IPS-15b (cell line): ENCODE results near the gene ATXN2.

Source experiments
- H3K27me3 ChIP-seq: one replicate; pipeline ENCODE4 v1.6.1; 2013; ENCODE audit warnings: low read length; ENCODE audit not compliant: control insufficient read depth, insufficient read depth
- H3K36me3 ChIP-seq: one replicate; pipeline ENCODE4 v1.6.1; 2013; ENCODE audit warnings: low read length; ENCODE audit not compliant: control insufficient read depth, insufficient read depth
- H3K4me1 ChIP-seq: one replicate; pipeline ENCODE4 v1.6.1; 2013; ENCODE audit warnings: mild to moderate bottlenecking, low read length; ENCODE audit not compliant: control insufficient read depth, insufficient read depth
- H3K4me3 ChIP-seq: one replicate; pipeline ENCODE4 v1.5.1; 2013; ENCODE audit warnings: low read depth, low read length
- H3K9ac ChIP-seq: one replicate; pipeline ENCODE4 v1.6.1; 2013; ENCODE audit warnings: low read depth, mild to moderate bottlenecking, low read length
- H3K9me3 ChIP-seq: one replicate; pipeline ENCODE4 v1.6.1; 2013; ENCODE audit warnings: mild to moderate bottlenecking, low read length; ENCODE audit not compliant: control insufficient read depth, insufficient read depth

ATXN2 gene

DNA sequence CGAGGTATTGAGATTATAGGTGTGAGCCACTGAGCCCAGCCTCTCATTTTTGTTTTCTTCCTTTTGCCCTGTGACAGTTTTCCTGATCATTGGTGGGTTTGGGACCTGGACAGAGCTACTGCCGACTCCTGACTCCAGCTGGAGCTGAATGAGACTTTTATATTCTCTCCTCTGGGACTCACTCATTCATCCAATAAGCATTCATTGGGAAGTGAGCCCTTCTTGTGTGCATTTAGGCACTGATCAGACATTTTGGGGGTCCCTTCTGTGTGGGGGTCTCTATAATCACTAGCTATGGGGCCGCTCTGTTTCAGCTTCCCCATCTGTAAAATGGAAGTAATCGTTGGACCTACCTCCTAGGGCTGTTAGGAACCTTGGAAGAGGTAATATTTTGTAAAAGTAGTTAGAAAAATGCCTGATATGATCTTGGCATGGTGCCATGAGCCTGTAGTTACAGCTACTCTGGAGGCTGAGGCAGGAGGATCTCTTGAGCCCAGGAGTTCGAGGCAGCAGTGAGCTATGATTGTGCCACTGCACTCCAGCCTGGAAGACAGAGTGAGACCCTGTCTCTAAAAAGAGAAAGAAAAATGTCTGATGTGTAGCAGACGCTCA is 186.2 kb downstream of the ATXN2 start:
- Histone ChIP-seq H3K36me3 (peaks cover 4% of the 10 kb centered on the region), H3K9ac (no peak overlapping the region), H3K4me1 (peaks cover 40% of the 10 kb centered on the region), H3K27me3 (no peaks in the 10 kb centered on the region), H3K9me3 (no peaks in the 10 kb centered on the region), H3K4me3 (no peak overlapping the region)

DNA sequence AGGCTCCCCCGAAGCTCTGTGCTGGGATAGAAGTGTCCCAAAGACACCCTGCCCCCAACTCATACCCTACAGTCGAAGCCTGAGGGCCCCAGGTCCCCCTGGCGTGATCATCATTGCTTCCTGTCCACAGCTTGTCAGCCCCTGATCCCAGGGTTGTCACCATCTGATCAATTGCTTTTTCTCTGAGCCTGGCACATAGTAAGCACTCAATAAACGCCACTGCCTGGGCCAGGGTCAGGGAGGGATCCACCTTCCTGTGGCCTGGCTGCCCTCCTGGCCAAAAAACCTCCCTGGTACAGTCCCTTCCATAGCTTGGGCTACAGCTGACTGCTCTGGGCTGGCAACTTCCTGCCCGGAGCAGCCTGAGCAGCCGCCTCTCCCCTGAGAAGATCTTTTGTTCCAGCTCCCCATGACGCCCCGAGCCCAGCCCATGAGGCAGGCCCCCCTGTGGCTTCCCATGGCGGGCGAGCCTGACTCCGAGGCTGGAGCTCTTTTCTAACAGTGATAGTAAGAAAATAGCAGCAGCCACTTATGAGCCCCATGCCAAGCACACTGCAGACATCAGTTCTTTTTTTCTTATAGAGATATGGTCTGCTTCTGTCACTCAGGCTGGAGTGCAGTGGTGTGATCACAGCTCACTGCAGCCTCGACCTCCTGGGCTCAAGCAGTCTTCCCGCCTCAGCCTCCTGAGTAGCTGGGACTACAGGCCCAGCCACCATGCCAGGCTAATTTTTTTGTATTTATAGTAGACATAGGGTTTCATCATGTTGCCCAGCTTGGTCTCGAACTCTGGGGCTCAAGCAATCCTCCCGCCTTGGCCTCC is 186.9 kb downstream of the ATXN2 start:
- Histone ChIP-seq H3K9ac (peak overlapping the region; percentile 76), H3K36me3 (peaks cover 2% of the 10 kb centered on the region), H3K27me3 (no peaks in the 10 kb centered on the region), H3K4me1 (peaks cover 47% of the 10 kb centered on the region), H3K4me3 (peak overlapping the region; percentile 22), H3K9me3 (no peaks in the 10 kb centered on the region)

DNA sequence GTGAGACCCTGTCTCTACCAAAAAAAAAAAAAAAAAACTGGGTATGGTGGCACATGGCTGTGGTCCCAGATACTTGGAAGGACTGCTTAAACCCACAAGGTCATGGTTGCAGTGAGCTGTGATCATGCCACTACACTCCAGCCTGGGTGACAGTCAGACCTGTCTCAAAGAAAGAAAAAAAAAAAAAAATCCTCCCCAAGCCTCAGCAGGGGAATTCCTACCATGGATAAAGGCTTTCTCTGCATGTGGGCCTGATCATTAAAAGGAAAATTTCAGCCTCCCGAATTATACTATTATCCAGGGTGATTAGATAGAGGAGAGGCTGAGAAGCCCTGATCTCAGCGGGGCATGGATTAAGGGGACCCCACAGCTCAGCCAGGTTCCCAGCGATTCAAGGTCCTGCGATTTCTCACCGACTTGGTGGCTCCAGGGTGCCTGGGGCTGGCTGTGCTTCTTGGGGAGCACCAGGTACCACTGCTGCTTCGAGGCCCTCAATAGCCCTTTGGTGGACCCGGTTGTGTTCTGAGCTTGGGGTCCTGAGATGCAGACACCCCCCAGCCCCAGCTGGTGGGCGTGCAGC is 187.8 kb downstream of the ATXN2 start:
- peaks cover 2% of the 10 kb centered on the region for H3K36me3 ChIP-seq
- no peaks in the 10 kb centered on the region for H3K27me3 ChIP-seq
- no peak overlapping the region for H3K4me3 ChIP-seq
- peaks cover 48% of the 10 kb centered on the region for H3K4me1 ChIP-seq
- H3K9ac ChIP-seq = peak overlapping the region; percentile 76
- no peaks in the 10 kb centered on the region for H3K9me3 ChIP-seq

DNA sequence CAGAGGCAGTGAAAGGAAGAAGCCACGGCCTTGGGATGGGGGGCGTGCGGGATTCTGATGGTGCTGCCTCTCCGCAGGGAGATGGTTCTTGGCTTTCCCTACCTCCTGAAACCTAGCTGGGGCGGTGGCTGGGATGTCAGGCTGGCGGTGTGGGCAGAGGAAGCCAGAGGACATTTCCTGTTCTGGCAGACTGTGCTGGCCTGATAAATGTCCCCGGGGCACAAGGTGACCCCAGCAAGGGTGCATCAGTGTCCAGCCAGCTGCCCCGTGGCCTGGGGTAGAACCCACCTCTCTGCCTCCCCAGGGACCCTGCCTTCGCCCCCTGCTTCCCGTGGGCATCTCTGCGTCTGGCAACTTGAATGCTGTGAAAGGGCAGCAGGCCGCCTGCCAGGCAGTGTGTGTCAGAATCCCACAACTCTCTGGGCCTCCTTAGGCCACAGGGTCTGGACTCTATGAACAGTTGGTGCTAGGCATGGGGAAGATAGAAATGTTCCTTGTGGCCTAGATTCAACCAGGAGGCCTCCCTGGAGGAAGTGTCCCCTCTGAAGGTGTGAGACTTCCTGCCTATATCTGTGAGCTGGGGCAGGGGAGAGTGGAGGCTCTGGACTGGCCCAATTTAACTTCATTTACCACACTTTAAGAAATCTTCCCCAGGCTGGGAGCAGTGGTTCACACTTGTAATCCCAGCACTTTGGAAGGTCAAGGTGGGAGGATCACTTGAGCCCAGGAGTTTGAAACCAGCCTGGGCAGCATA is 188.5 kb downstream of the ATXN2 start:
- Histone ChIP-seq H3K4me1 (peaks cover 48% of the 10 kb centered on the region), H3K36me3 (peaks cover 2% of the 10 kb centered on the region), H3K9me3 (no peaks in the 10 kb centered on the region), H3K4me3 (no peak overlapping the region), H3K9ac (peak overlapping the region; percentile 60), H3K27me3 (no peaks in the 10 kb centered on the region)

DNA sequence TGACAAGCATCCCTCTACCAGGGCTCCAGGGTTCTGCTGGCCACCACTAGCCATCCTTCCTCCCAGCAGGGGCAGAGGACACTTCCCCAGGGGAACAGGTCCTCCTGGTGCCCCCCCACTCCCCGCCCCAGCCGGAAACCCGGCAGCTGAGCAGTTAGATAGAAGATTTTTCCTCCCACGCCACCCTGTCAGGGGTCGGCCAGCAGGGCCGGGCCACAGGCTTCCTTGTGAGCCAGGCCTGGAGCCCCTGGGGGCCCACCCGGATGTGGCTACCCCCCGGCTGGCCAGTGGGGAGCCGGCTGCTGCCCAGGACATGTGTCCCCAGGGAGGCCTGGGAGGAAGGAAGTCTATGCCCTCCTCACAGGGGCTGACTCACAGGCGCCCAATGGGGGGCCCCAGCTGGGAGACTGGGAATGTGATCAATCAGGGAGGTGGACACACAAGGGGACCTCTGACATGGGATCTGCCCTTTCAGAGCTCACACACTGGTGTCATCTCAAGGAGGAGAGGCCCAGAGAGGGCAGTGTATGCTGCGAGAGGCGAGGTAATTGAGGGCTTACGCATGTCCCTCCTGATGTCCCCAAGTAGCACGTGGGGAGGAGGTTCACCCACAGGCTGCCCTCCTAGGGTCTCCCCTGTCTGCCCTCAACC is 189.2 kb downstream of the ATXN2 start:
- Histone ChIP-seq H3K9ac (peak overlapping the region; percentile 60), H3K27me3 (no peaks in the 10 kb centered on the region), H3K4me1 (peaks cover 48% of the 10 kb centered on the region), H3K36me3 (peaks cover 2% of the 10 kb centered on the region), H3K4me3 (no peak overlapping the region), H3K9me3 (no peaks in the 10 kb centered on the region)

DNA sequence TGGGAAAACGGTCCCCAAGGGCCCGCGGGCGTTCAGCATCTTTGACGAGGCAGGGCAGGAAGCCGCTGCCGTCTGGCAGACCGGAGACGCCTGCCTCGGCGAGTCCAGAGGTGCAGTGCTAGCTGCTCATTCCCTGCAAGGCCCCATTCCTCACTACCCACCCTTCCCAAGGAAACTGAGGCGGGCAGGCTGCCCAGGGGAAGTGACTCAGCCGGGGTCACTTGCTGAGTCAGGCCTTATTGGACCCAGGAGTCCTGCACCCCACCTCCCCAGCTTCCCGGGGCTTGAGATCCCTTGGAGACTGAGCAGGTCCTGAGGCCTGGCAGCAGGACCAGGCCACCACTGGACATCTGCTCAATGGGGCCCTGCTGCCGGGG is 189.7 kb downstream of the ATXN2 start:
- Histone ChIP-seq H3K27me3 (no peaks in the 10 kb centered on the region), H3K9me3 (no peaks in the 10 kb centered on the region), H3K36me3 (peaks cover 2% of the 10 kb centered on the region), H3K9ac (no peak overlapping the region), H3K4me1 (peaks cover 52% of the 10 kb centered on the region), H3K4me3 (no peak overlapping the region)

DNA sequence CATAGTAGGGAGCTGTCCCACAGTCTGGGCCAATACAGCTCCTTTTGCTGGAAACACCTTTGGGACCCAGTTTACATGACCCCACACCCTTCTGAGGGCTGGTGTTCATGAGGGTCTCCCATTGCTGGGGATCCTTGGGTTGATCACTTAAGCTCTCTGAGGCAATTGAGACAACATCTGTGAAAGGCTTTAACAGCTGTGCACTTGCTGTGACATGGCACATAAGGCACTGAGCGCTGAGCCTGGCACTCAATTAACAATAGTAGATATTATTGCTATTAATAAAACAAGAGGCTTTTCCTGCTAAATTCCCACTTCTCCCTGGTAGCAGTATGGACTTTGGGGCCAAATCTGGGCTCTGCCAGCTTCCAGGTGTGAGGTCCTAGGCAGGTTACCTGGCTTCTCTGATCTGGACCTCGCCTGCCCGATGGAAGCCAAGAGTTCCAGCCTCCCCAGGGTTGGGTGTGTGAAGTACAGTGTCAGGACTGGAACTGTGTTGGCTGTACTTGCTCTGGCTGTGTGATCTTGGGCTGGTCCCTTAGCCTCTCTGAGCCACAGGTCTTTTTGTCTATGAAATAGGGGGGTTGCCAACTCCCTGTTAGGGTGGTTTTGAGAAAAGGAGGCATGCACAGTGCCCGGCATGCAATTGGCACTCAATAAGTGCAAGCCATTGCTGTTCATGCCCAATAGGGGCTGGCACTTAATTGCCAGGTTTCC is 190.3 kb downstream of the ATXN2 start:
- no peak overlapping the region for H3K4me3 ChIP-seq
- H3K36me3 ChIP-seq = peaks cover 2% of the 10 kb centered on the region
- no peaks in the 10 kb centered on the region for H3K27me3 ChIP-seq
- no peaks in the 10 kb centered on the region for H3K9me3 ChIP-seq
- peak overlapping the region; percentile 54 for H3K9ac ChIP-seq
- peaks cover 52% of the 10 kb centered on the region for H3K4me1 ChIP-seq

DNA sequence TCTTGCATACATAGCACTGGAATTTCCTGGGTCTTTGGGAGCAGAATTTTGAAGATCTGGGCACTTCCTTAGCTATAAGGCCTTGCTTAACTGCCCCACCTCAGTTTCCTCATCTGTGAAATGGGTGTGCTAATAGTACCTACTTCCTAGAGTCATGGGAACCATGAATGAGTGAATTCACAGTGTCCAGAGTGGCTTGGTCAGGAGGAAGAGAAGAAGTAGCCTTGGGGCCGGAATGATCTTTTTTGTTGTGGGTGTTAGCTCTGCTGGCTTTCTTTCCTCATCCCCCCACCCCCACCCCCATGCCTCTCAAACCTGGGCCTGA is 191.0 kb downstream of the ATXN2 start:
- Histone ChIP-seq H3K27me3 (no peaks in the 10 kb centered on the region), H3K36me3 (peaks cover 2% of the 10 kb centered on the region), H3K9me3 (no peaks in the 10 kb centered on the region), H3K4me1 (peaks cover 48% of the 10 kb centered on the region), H3K4me3 (no peak overlapping the region), H3K9ac (no peak overlapping the region)

DNA sequence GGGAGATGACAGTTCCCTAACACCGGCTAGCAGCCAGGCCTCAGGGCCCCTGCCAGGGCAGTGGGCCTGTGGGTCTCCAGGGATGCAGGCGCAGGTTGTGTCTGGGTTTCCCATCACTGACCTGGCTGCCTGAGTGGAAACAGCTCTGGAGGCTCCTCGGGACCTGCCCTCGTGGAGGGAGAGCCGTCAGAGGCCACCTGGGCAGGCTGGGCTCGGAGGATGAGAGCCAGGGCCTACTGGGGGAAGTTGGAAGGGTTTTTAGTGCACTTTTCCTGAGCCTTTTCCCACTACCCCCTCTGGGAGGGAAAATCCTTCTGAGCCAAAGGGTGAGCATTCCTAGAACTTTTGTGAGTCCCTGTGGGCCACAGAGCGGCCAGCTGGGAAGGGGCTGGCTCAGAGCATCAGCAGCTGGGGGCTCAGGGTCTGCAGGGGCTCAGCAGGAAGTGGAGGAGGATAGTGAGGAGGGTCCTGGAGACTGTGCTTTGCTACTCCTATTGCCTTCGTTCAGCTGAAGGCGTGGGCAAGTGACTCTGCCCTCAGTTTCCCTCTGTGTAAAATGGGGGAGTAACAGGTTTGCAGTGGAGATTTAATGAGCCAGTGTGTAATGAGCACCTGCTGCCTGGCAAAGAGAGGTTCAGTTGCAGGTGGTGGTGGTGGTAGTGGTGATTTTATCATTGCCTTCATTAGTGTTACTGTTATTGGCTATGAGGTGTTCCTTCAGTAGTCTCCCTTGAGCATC is 191.6 kb downstream of the ATXN2 start:
- no peaks in the 10 kb centered on the region for H3K27me3 ChIP-seq
- H3K9ac ChIP-seq = peak overlapping the region; percentile 79
- H3K9me3 ChIP-seq = no peaks in the 10 kb centered on the region
- H3K36me3 ChIP-seq = peaks cover 2% of the 10 kb centered on the region
- peaks cover 44% of the 10 kb centered on the region for H3K4me1 ChIP-seq
- H3K4me3 ChIP-seq = peak overlapping the region; percentile 90

DNA sequence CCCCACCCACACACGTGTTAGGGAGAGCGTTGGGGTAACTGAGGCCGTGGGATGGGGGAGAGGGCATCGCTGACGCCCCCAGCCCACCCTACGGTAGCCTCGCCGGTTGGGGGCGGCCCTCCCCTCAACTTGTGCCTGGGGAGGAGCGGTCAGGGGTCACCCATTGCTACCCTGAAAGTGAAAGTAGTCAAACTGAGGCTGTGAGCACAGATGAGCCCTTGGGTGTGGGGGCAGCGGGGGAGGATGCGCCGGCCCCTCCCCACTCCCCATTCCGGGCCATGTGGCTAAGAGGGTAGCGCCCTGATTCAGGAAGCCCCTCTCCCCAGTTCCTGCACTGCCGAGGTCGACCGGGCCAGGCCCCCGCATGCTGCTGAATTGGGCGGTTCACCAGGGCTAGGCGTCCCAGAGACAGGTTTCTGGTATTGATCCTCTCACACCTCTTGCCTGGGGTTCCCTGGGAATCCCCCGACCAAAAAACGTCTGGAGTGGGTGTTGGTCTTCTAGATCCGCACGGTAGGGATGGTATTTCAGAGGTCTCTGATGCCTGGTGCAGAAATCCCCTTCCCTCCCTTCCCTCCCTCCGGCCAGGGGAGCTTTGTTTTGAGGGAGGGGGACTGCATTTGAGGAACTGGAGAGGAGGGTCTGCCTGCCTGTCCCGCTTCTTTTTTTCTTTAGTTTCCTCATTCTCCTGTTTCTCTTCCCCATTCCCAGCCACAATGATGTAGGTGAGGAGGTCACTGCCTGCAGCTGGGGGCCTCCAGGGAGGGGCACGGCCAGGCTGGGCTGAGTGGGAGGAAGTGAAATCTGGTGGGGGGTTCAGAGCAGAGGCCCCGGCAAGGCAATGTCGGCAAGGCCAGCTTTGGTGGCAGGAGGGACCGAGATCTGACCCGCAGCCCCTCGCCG is 192.4 kb downstream of the ATXN2 start:
- Histone ChIP-seq H3K4me1 (peaks cover 39% of the 10 kb centered on the region), H3K27me3 (no peaks in the 10 kb centered on the region), H3K9ac (peak overlapping the region; percentile 79), H3K4me3 (peak overlapping the region; percentile 90), H3K9me3 (no peaks in the 10 kb centered on the region), H3K36me3 (peaks cover 2% of the 10 kb centered on the region)
